CD8-positive, alpha-beta memory T cell (primary cell): ENCODE measurements around the gene ERCC8. TPM values are rescaled to one million over a fixed set of nuclear protein-coding genes. Genes with fewer than 3 reads are reported as not detected.

ENCODE experiments used
- CTCF ChIA-PET: fragments of 350-600 bp; sonication (Branson Sonifier 250); formaldehyde crosslinking; loops from one replicate; lab custom pipeline; 2021; ENCODE audit warnings: antibody characterized with exemption; lab: Charles Lee
- POLR2A ChIA-PET: fragments of 350-600 bp; sonication (Branson Sonifier 250); formaldehyde crosslinking; loops from one replicate; lab custom pipeline; 2021; ENCODE audit warnings: antibody characterized with exemption; lab: Charles Lee
- DNase-seq, 5 donors: peaks; one replicate each; pipeline versions ENCODE4 v3.0.0 to v3.0.0-alpha.2; 2020 to 2022; ENCODE audit warnings: mixed read lengths in 1 of 5
- H3K27ac ChIP-seq: one replicate; pipeline ENCODE4 v1.7.0; 2013; ENCODE audit warnings: low read depth, mild to moderate bottlenecking, low read length, moderate library complexity
- H3K27me3 ChIP-seq: 2 replicates; pipeline ENCODE4 v1.7.0; 2013; ENCODE audit warnings: low read length, mild to moderate bottlenecking; ENCODE audit not compliant: insufficient read depth, poor library complexity, severe bottlenecking
- H3K36me3 ChIP-seq: 2 replicates; pipeline ENCODE4 v1.7.0; 2013; ENCODE audit warnings: mild to moderate bottlenecking, low read length, moderate library complexity; ENCODE audit not compliant: insufficient read depth
- H3K4me1 ChIP-seq: 2 replicates; pipeline ENCODE4 v1.7.0; 2013; ENCODE audit warnings: mild to moderate bottlenecking, low read length, moderate library complexity; ENCODE audit not compliant: insufficient read depth
- H3K4me3 ChIP-seq: 2 replicates; pipeline ENCODE4 v1.7.0; 2013; ENCODE audit warnings: mild to moderate bottlenecking, low read length
- H3K9me3 ChIP-seq: 2 replicates; pipeline ENCODE4 v1.7.0; 2013; ENCODE audit warnings: mild to moderate bottlenecking, low read length
- H3K27ac Mint-ChIP-seq, 8 donors: one replicate each; pipeline ENCODE4 v1.8.0; 2020 to 2021; ENCODE audit warnings: mixed read lengths in 8 of 8, mild to moderate bottlenecking in 6 of 8, inconsistent platforms in 3 of 8, moderate library complexity in 3 of 8
- H3K27me3 Mint-ChIP-seq, 2 donors: one replicate each; pipeline ENCODE4 v1.8.0; 2020 to 2021; ENCODE audit warnings: mixed read lengths in 2 of 2, mild to moderate bottlenecking in 1 of 2, moderate library complexity in 1 of 2
- H3K36me3 Mint-ChIP-seq, 3 donors: one replicate each; pipeline ENCODE4 v1.8.0; 2020 to 2021; ENCODE audit warnings: mixed read lengths in 3 of 3, inconsistent platforms in 1 of 3, mild to moderate bottlenecking in 1 of 3
- H3K4me1 Mint-ChIP-seq, 3 donors: one replicate each; pipeline ENCODE4 v1.8.0; 2020 to 2021; ENCODE audit warnings: mixed read lengths in 3 of 3, inconsistent platforms in 1 of 3, mild to moderate bottlenecking in 1 of 3
- H3K4me3 Mint-ChIP-seq, 7 donors: one replicate each; pipeline ENCODE4 v1.8.0; 2020 to 2021; ENCODE audit warnings: mixed read lengths in 7 of 7, mild to moderate bottlenecking in 6 of 7, moderate library complexity in 4 of 7, inconsistent platforms in 2 of 7
- H3K9me3 Mint-ChIP-seq, 5 donors: one replicate each; pipeline ENCODE4 v1.8.0; 2020 to 2022; ENCODE audit warnings: mixed read lengths in 5 of 5, mild to moderate bottlenecking in 3 of 5, moderate library complexity in 2 of 5, inconsistent platforms in 1 of 5
- polyA plus RNA-seq: library from polyadenylated mRNA; unstranded; fragments of 300-500 nt; fragmentation: Illumina TruSeq; gene quantifications from one replicate; pipeline ENCODE4 v1.2.3, GENCODE V29; 2021
- total RNA-seq, 2 experiments: library from RNA; stranded (reverse); gene quantifications; one replicate each; pipeline ENCODE4 v1.2.3, GENCODE V29; 2021

The ERCC8 gene
- total and polyA plus RNA-seq, 3 experiments from 2014 or later: 11.8 to 14.4 (median 14.0) TPM

DNA sequence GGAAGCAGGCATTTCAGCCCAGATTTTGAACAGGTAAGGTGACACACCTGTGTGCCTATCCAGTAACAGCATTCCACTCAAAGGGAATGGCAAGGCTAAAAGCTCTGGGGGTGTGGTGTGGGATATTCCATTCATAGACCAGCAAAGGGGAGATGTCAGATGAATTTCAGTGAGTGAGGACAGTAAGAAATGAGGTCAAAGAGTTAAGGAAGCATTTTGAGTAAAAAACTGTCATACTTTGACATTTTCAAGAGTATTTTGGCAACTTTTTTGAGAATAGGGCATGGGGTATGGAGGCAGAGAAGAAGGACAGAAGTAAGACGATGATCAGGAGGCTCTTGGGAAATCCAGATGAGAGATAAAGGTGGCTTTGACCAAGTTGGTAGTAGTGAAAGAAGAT lies 98.6 kb downstream of the ERCC8 start:
- no peaks in the 10 kb centered on the region for H3K27me3 ChIP-seq
- ChIA-PET CTCF (no interaction called here), POLR2A (no interaction called here)
- H3K9me3 ChIP-seq: no peaks in the 10 kb centered on the region
- H3K4me1 Mint-ChIP-seq: peaks cover 8 to 19% (median 11%) of the 10 kb centered on the region in 3 donors
- no peaks in the 10 kb centered on the region for H3K36me3 ChIP-seq
- peaks cover 0 to 2% (median 0%) of the 10 kb centered on the region in 5 donors for H3K9me3 Mint-ChIP-seq
- H3K27ac Mint-ChIP-seq: no peak overlapping the region
- H3K4me1 ChIP-seq: no peaks in the 10 kb centered on the region
- no peak for DNase-seq
- no peak overlapping the region for H3K27ac ChIP-seq
- no peak overlapping the region for H3K4me3 ChIP-seq
- no peaks in the 10 kb centered on the region for H3K36me3 Mint-ChIP-seq
- no peak overlapping the region for H3K4me3 Mint-ChIP-seq
- H3K27me3 Mint-ChIP-seq: peaks cover 38 to 45% of the 10 kb centered on the region in 2 donors

GRCh38 chr5:60843936-60844905 lies 100.6 kb downstream of the ERCC8 start, which contains the start of gene ELOVL7:
ELOVL7 (minus strand) TSS chr5:60844269; CDS start chr5:60787397, 56,872 bp downstream.
- no peaks in the 10 kb centered on the region for H3K9me3 ChIP-seq
- H3K36me3 ChIP-seq: no peaks in the 10 kb centered on the region
- ChIA-PET POLR2A (no interaction called here), CTCF (no interaction called here)
- H3K4me1 Mint-ChIP-seq: peaks cover 8 to 19% (median 11%) of the 10 kb centered on the region in 3 donors
- no peaks in the 10 kb centered on the region for H3K4me1 ChIP-seq
- H3K27me3 ChIP-seq: no peaks in the 10 kb centered on the region
- H3K4me3 Mint-ChIP-seq: peak within 1 kb of the TSS; percentile 43 to 73 (median 62)
- H3K27ac ChIP-seq: no peak within 1 kb of the TSS
- H3K36me3 Mint-ChIP-seq: no peaks in the 10 kb centered on the region
- DNase-seq: no peak
- no peak within 1 kb of the TSS for H3K4me3 ChIP-seq
- H3K27me3 Mint-ChIP-seq: peaks cover 41 to 61% of the 10 kb centered on the region in 2 donors
- H3K27ac Mint-ChIP-seq: no peak within 1 kb of the TSS
- peaks cover 0 to 2% (median 0%) of the 10 kb centered on the region in 5 donors for H3K9me3 Mint-ChIP-seq

GRCh38 chr5:60843386-60843935 lies 101.4 kb downstream of the ERCC8 start:
- Histone ChIP-seq H3K36me3 (no peaks in the 10 kb centered on the region), H3K27ac (no peak overlapping the region), H3K27me3 (no peaks in the 10 kb centered on the region), H3K4me1 (no peaks in the 10 kb centered on the region), H3K9me3 (no peaks in the 10 kb centered on the region), H3K4me3 (no peak overlapping the region)
- no peak overlapping the region for H3K27ac Mint-ChIP-seq
- ChIA-PET POLR2A (no interaction called here), CTCF (no interaction called here)
- no peak for DNase-seq
- H3K4me3 Mint-ChIP-seq: peak overlapping the region; percentile 34 to 62 (median 44)
- peaks cover 0 to 2% (median 0%) of the 10 kb centered on the region in 5 donors for H3K9me3 Mint-ChIP-seq
- H3K4me1 Mint-ChIP-seq: peaks cover 8 to 19% (median 11%) of the 10 kb centered on the region in 3 donors
- no peaks in the 10 kb centered on the region for H3K36me3 Mint-ChIP-seq
- H3K27me3 Mint-ChIP-seq: peaks cover 41 to 61% of the 10 kb centered on the region in 2 donors

- no peaks in the 10 kb centered on the region for H3K27me3 ChIP-seq
- H3K9me3 ChIP-seq: no peaks in the 10 kb centered on the region
- no peaks in the 10 kb centered on the region for H3K36me3 ChIP-seq
- ChIA-PET CTCF (no interaction called here), POLR2A (no interaction called here)
- Mint-ChIP-seq H3K27ac (no peak overlapping the region), H3K4me3 (peak overlapping the region; percentile 34 to 77 (median 48)), H3K27me3 (peaks cover 41 to 61% of the 10 kb centered on the region in 2 donors), H3K9me3 (peaks cover 0 to 2% (median 0%) of the 10 kb centered on the region in 5 donors), H3K36me3 (no peaks in the 10 kb centered on the region), H3K4me1 (peaks cover 8 to 19% (median 11%) of the 10 kb centered on the region in 3 donors)
- H3K4me3 ChIP-seq: no peak overlapping the region
- DNase-seq: no peak
- H3K27ac ChIP-seq: no peak overlapping the region
- H3K4me1 ChIP-seq: no peaks in the 10 kb centered on the region
These were observed 101.9 kb downstream of the ERCC8 start for GRCh38 chr5:60842871-60843385.

DNA sequence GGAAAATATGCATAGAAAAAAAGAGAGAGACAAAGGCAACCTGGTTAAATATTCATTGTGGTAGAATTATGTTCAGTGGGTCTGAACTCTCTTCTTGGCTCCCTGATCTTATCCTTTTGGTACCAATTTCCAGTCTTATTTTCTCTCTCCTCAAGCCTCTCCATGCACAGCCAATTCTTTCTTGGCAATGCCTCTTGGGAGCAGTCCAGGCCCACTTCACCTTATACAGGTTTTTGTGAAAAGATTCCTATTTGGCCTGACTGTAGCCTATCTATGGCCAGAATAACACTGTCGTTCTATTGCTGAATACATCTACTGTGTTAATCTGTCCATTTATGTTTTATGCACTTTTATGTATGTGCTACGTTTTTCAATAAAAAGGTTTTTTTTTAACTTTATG lies 103.5 kb downstream of the ERCC8 start:
- H3K27me3 Mint-ChIP-seq: peaks cover 35 to 56% of the 10 kb centered on the region in 2 donors
- H3K27ac Mint-ChIP-seq: no peak overlapping the region
- H3K9me3 ChIP-seq: no peaks in the 10 kb centered on the region
- no peaks in the 10 kb centered on the region for H3K27me3 ChIP-seq
- no peak overlapping the region for H3K4me3 ChIP-seq
- H3K4me3 Mint-ChIP-seq: no peak overlapping the region
- H3K4me1 ChIP-seq: no peaks in the 10 kb centered on the region
- H3K4me1 Mint-ChIP-seq: peaks cover 8 to 19% (median 11%) of the 10 kb centered on the region in 3 donors
- CTCF ChIA-PET: no interaction called here
- peaks cover 0 to 2% (median 0%) of the 10 kb centered on the region in 5 donors for H3K9me3 Mint-ChIP-seq
- POLR2A ChIA-PET: no interaction called here
- no peaks in the 10 kb centered on the region for H3K36me3 ChIP-seq
- no peaks in the 10 kb centered on the region for H3K36me3 Mint-ChIP-seq
- no peak overlapping the region for H3K27ac ChIP-seq
- no peak for DNase-seq

GRCh38 chr5:60836131-60836530 lies 108.7 kb downstream of the ERCC8 start:
- H3K27me3 Mint-ChIP-seq: peaks cover under 1 to 21% of the 10 kb centered on the region in 2 donors
- no peaks in the 10 kb centered on the region for H3K9me3 Mint-ChIP-seq

DNA sequence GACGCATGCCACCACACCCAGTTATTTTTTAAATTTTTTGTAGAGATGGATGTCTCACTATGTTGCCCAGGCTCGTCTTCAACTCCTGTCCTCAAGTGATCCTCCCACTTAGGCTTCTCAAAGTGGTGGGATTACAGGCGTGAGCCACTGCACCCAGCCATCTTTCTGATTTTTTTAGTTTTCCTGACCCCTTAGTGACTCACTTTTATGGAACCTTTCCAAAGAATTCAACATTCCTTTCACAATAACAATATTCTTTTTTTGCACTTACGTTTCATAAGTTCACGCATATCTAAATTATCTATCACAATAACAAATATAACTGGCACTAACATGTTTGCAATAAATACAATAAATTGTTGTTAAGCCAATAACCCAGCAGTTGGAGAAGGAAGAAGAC lies 109.3 kb downstream of the ERCC8 start:
- Histone ChIP-seq H3K9me3 (no peaks in the 10 kb centered on the region), H3K27me3 (no peaks in the 10 kb centered on the region), H3K36me3 (no peaks in the 10 kb centered on the region), H3K4me3 (no peak overlapping the region), H3K27ac (no peak overlapping the region), H3K4me1 (no peaks in the 10 kb centered on the region)
- no peak for DNase-seq
- H3K4me3 Mint-ChIP-seq: no peak overlapping the region
- H3K36me3 Mint-ChIP-seq: no peaks in the 10 kb centered on the region
- no peak overlapping the region for H3K27ac Mint-ChIP-seq
- H3K27me3 Mint-ChIP-seq: peaks cover 0 to 19% of the 10 kb centered on the region in 2 donors
- no peaks in the 10 kb centered on the region for H3K4me1 Mint-ChIP-seq
- POLR2A ChIA-PET: no interaction called here
- CTCF ChIA-PET: no interaction called here
- H3K9me3 Mint-ChIP-seq: no peaks in the 10 kb centered on the region

More at GRCh38 chr5:60836131-60836530, 108.7 kb downstream of the ERCC8 start:
- H3K4me3 ChIP-seq: no peak overlapping the region
- ChIA-PET CTCF (no interaction called here), POLR2A (no interaction called here)
- no peak for DNase-seq
- no peaks in the 10 kb centered on the region for H3K27me3 ChIP-seq
- H3K4me1 ChIP-seq: no peaks in the 10 kb centered on the region
- Mint-ChIP-seq H3K27ac (no peak overlapping the region), H3K36me3 (no peaks in the 10 kb centered on the region), H3K4me3 (no peak overlapping the region), H3K4me1 (no peaks in the 10 kb centered on the region)
- H3K27ac ChIP-seq: no peak overlapping the region
- H3K9me3 ChIP-seq: no peaks in the 10 kb centered on the region
- no peaks in the 10 kb centered on the region for H3K36me3 ChIP-seq

DNA sequence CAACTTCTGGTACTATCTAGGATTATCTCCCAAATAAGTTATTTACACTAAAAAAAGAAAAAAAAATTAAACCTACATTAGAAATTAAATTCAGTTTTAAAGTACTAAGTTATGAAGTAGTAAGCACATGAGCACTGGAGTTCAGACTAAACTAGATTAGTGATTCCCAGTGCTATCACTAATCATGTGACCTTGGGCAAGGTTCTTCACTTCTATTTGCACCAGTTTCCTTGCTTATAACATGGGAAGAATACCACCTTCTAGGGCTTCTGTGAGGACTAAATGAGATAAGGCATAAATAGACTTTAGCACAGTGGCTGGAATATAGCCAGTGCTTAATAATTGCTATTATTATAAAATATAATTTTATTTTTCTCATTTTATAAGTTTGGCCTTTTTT lies 111.3 kb downstream of the ERCC8 start:
- no peak overlapping the region for H3K27ac ChIP-seq
- H3K27me3 ChIP-seq: no peaks in the 10 kb centered on the region
- Mint-ChIP-seq H3K36me3 (no peaks in the 10 kb centered on the region), H3K9me3 (no peaks in the 10 kb centered on the region), H3K27me3 (peaks cover 0 to 7% of the 10 kb centered on the region in 2 donors), H3K27ac (no peak overlapping the region), H3K4me3 (no peak overlapping the region), H3K4me1 (no peaks in the 10 kb centered on the region)
- H3K36me3 ChIP-seq: no peaks in the 10 kb centered on the region
- ChIA-PET POLR2A (no interaction called here), CTCF (no interaction called here)
- no peak overlapping the region for H3K4me3 ChIP-seq
- no peaks in the 10 kb centered on the region for H3K9me3 ChIP-seq
- H3K4me1 ChIP-seq: no peaks in the 10 kb centered on the region
- no peak for DNase-seq
